K562 (cell line): Measurements from ENCODE around the gene VANGL1. TPM values are rescaled to one million over a fixed set of nuclear protein-coding genes. Genes with fewer than 3 reads are reported as not detected.

Experiments
- FOXK2 ChIP-seq, 2 experiments: fragments of 450-650 bp; IDR thresholded peaks in 1 of 2; conservative IDR thresholded peaks in 1 of 2; 2 replicates each; pipeline ENCODE4 v1.6.1; 2016; ENCODE audit warnings: low read depth in 2 of 2, mild to moderate bottlenecking in 1 of 2
- MAZ ChIP-seq, 2 experiments: fragments of 450-650 bp in 1 of 2; sonication (generic) in 1 of 2; formaldehyde crosslinking; IDR thresholded peaks in 1 of 2; conservative IDR thresholded peaks in 1 of 2; 2 replicates each; pipeline versions ENCODE4 v1.4.0 to v1.5.0; 2020; ENCODE audit warnings: mild to moderate bottlenecking in 1 of 2, missing genetic modification reagents in 1 of 2
- MTA1 ChIP-seq: fragments of 450-650 bp; IDR thresholded peaks from 2 replicates; pipeline ENCODE4 v1.6.1; 2017; ENCODE audit warnings: borderline replicate concordance
- NBN ChIP-seq: fragments of 450-650 bp; IDR thresholded peaks from 2 replicates; pipeline ENCODE4 v1.6.1; 2016; ENCODE audit warnings: low read depth, mild to moderate bottlenecking
- NELFE ChIP-seq: IDR thresholded peaks from 2 replicates; pipeline ENCODE4 v1.6.1; 2011; ENCODE audit warnings: mild to moderate bottlenecking; ENCODE audit not compliant: insufficient read depth, insufficient read length
- PHF21A ChIP-seq: fragments of 450-650 bp; IDR thresholded peaks from 2 replicates; pipeline ENCODE4 v1.6.1; 2017; ENCODE audit warnings: low read depth, borderline replicate concordance
- PKNOX1 ChIP-seq: fragments of 450-650 bp; IDR thresholded peaks from 2 replicates; pipeline ENCODE4 v1.6.1; 2016
- POLR2B ChIP-seq: fragments of 450-650 bp; IDR thresholded peaks from 2 replicates; pipeline ENCODE4 v1.6.1; 2018; ENCODE audit warnings: low read depth; ENCODE audit not compliant: partially characterized antibody
- SIN3A ChIP-seq, 2 experiments: fragments of 150-350 bp in 1 of 2; IDR thresholded peaks; 2 replicates each; pipeline ENCODE4 v1.6.1; 2011 to 2016; ENCODE audit warnings: borderline replicate concordance in 2 of 2, low read depth in 2 of 2, low read length in 2 of 2, mild to moderate bottlenecking in 2 of 2, moderate library complexity in 2 of 2; ENCODE audit not compliant: control insufficient read depth in 1 of 2
- SRF ChIP-seq, 2 experiments: fragments of 250-450, 450-650 bp in 1 of 2; sonication (Bioruptor Pico) in 1 of 2; sonication (generic) in 1 of 2; formaldehyde crosslinking; IDR thresholded peaks; 2 replicates each; pipeline versions ENCODE4 v1.5.0 to v1.5.1; 2020 to 2022; ENCODE audit warnings: mild to moderate bottlenecking in 1 of 2, missing genetic modification reagents in 1 of 2
- YBX1 ChIP-seq: fragments of 450-650 bp; IDR thresholded peaks from 2 replicates; pipeline ENCODE4 v1.7.1; 2016; ENCODE audit warnings: mild to moderate bottlenecking
- ZNF23 ChIP-seq: fragments of 250-450 bp; sonication (Bioruptor Pico); IDR thresholded peaks from 2 replicates; pipeline ENCODE4 v1.4.0; 2020; ENCODE audit warnings: mild to moderate bottlenecking
- polyA plus RNA-seq, 8 experiments: library from polyadenylated mRNA; depleted of rRNA in 4 of 8; stranded (reverse) in 5 of 8; unstranded in 3 of 8; fragments of >200 nt; fragmentation: Nextera tagmentation in 2 of 8; fragmentation: Illumina TruSeq in 1 of 8; extraction: Ambion mirVana in 2 of 8; extraction: Trizol in 1 of 8; gene quantifications; 2 replicates each; pipeline versions ENCODE4 v1.2.1 to v1.2.3, GENCODE V29; 2011 to 2014; ENCODE audit warnings: inconsistent platforms in 1 of 8, missing spikeins in 1 of 8
- total RNA-seq, 7 experiments: library from RNA; depleted of rRNA in 6 of 7; stranded (reverse); fragments of >200 nt in 6 of 7; fragmentation: Illumina TruSeq in 2 of 7; extraction: Trizol in 2 of 7; gene quantifications; 2 replicates each; pipeline versions ENCODE4 v1.2.1 to v1.2.3, GENCODE V29; 2011 to 2021; ENCODE audit warnings: low replicate concordance in 1 of 7
- TF ChIP-seq, protein P1 (sequence below): sonication (generic); formaldehyde crosslinking; IDR thresholded peaks from 2 replicates; pipeline ENCODE4 v1.8.0; 2022; ENCODE audit warnings: missing genetic modification reagents, mild to moderate bottlenecking, borderline replicate concordance
- TF ChIP-seq, protein P2 (sequence below): fragments of 450-650 bp; formaldehyde crosslinking; IDR thresholded peaks from 2 replicates; pipeline ENCODE4 v1.4.0; 2022; ENCODE audit warnings: missing genetic modification characterization
- TF ChIP-seq, protein P3 (sequence below), 2 experiments: fragments of 200-800 bp in 1 of 2; sonication (Bioruptor generic) in 1 of 2; sonication (generic) in 1 of 2; formaldehyde crosslinking in 1 of 2; IDR thresholded peaks in 1 of 2; conservative IDR thresholded peaks in 1 of 2; 2 replicates each; pipeline versions ENCODE4 v1.5.0 to v1.6.1; 2016 to 2020; ENCODE audit warnings: missing compliant biosample characterization in 1 of 2, missing genetic modification characterization in 1 of 2, missing genetic modification reagents in 1 of 2
- TF ChIP-seq, protein P4 (sequence below): sonication (generic); formaldehyde crosslinking; IDR thresholded peaks from 2 replicates; pipeline ENCODE4 v1.8.0; 2023; ENCODE audit warnings: mild to moderate bottlenecking, missing genetic modification reagents
- TF ChIP-seq, protein P5 (sequence below): fragments of 250-450 bp; sonication (Bioruptor Pico); IDR thresholded peaks from 2 replicates; pipeline ENCODE4 v1.9.0; 2021; ENCODE audit warnings: mild to moderate bottlenecking

VANGL1 gene
- total and polyA plus RNA-seq, 9 of the 15 experiments (the other 6 are each of a cell fraction or from before 2014, with no cell fraction given): 0.90 to 12.8 (median 9.6) TPM

- TF ChIP-seq, protein P1, sequence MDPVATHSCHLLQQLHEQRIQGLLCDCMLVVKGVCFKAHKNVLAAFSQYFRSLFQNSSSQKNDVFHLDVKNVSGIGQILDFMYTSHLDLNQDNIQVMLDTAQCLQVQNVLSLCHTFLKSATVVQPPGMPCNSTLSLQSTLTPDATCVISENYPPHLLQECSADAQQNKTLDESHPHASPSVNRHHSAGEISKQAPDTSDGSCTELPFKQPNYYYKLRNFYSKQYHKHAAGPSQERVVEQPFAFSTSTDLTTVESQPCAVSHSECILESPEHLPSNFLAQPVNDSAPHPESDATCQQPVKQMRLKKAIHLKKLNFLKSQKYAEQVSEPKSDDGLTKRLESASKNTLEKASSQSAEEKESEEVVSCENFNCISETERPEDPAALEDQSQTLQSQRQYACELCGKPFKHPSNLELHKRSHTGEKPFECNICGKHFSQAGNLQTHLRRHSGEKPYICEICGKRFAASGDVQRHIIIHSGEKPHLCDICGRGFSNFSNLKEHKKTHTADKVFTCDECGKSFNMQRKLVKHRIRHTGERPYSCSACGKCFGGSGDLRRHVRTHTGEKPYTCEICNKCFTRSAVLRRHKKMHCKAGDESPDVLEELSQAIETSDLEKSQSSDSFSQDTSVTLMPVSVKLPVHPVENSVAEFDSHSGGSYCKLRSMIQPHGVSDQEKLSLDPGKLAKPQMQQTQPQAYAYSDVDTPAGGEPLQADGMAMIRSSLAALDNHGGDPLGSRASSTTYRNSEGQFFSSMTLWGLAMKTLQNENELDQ: no peak
- TF ChIP-seq, protein P2, sequence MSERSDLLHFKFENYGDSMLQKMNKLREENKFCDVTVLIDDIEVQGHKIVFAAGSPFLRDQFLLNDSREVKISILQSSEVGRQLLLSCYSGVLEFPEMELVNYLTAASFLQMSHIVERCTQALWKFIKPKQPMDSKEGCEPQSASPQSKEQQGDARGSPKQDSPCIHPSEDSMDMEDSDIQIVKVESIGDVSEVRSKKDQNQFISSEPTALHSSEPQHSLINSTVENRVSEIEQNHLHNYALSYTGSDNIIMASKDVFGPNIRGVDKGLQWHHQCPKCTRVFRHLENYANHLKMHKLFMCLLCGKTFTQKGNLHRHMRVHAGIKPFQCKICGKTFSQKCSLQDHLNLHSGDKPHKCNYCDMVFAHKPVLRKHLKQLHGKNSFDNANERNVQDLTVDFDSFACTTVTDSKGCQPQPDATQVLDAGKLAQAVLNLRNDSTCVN (CRISPR knock-in tag): 0 out of 2 replicates have a peak, but pooled peaks have one; percentile 54
- TF ChIP-seq POLR2B: no peak
- no peak for TF ChIP-seq SIN3A (IDR thresholded peaks at IDR 0.05; ENCODE audit: borderline replicate concordance in 2 of 2, control insufficient read depth in 1 of 2, low read depth in 2 of 2, low read length in 2 of 2)
- no peak for TF ChIP-seq PHF21A
- TF ChIP-seq SRF (CRISPR knock-in tag; IDR thresholded peaks at IDR 0.05): peak in 1 of 2 experiments; percentile 89; a peak in 2 of 4 replicates
- no peak for TF ChIP-seq YBX1
- TF ChIP-seq, protein P3, sequence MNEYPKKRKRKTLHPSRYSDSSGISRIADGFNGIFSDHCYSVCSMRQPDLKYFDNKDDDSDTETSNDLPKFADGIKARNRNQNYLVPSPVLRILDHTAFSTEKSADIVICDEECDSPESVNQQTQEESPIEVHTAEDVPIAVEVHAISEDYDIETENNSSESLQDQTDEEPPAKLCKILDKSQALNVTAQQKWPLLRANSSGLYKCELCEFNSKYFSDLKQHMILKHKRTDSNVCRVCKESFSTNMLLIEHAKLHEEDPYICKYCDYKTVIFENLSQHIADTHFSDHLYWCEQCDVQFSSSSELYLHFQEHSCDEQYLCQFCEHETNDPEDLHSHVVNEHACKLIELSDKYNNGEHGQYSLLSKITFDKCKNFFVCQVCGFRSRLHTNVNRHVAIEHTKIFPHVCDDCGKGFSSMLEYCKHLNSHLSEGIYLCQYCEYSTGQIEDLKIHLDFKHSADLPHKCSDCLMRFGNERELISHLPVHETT (CRISPR knock-in tag; conservative IDR thresholded peaks at IDR 0.05 in 1 of 2, IDR thresholded peaks at IDR 0.05 in 1 of 2): peak in 1 of 2 experiments; percentile 49; a peak in 1 of 4 replicates
- TF ChIP-seq PKNOX1: peak; percentile 4; the same call in 1 of the 2 replicates
- TF ChIP-seq, protein P4, sequence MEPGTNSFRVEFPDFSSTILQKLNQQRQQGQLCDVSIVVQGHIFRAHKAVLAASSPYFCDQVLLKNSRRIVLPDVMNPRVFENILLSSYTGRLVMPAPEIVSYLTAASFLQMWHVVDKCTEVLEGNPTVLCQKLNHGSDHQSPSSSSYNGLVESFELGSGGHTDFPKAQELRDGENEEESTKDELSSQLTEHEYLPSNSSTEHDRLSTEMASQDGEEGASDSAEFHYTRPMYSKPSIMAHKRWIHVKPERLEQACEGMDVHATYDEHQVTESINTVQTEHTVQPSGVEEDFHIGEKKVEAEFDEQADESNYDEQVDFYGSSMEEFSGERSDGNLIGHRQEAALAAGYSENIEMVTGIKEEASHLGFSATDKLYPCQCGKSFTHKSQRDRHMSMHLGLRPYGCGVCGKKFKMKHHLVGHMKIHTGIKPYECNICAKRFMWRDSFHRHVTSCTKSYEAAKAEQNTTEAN: no peak
- no peak for TF ChIP-seq NELFE
- 0 out of 2 replicates have a peak, but pooled peaks have one; percentile 12 for TF ChIP-seq MTA1
- 0 out of 2 replicates have a peak, but pooled peaks have one; percentile 30 for TF ChIP-seq NBN
- TF ChIP-seq, protein P5, sequence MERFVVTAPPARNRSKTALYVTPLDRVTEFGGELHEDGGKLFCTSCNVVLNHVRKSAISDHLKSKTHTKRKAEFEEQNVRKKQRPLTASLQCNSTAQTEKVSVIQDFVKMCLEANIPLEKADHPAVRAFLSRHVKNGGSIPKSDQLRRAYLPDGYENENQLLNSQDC (CRISPR knock-in tag): no peak
- no peak for TF ChIP-seq ZNF23 (CRISPR knock-in tag)
- 0 out of 4 replicates have a peak, but pooled peaks of 1 of the 2 experiments have one; percentile 10 for TF ChIP-seq MAZ (CRISPR knock-in tag; conservative IDR thresholded peaks at IDR 0.05 in 1 of 2, IDR thresholded peaks at IDR 0.05 in 1 of 2)
- 0 out of 4 replicates have a peak, but pooled peaks of 1 of the 2 experiments have one; percentile 4 for TF ChIP-seq FOXK2 (conservative IDR thresholded peaks at IDR 0.05 in 1 of 2, IDR thresholded peaks at IDR 0.05 in 1 of 2; ENCODE audit: low read depth in 2 of 2)
Measured at GRCh38 chr1:115668579-115668978, 26.8 kb downstream of the VANGL1 start (continued).
